ENCODE measurements around the gene MSANTD1. TPM values are rescaled to one million over a fixed set of nuclear protein-coding genes. Genes with fewer than 3 reads are reported as not detected.

Gene MSANTD1
- polyA plus RNA-seq, 1 of the 3 experiments (the other 2 are of a cell fraction) = 0.15 TPM

DNA sequence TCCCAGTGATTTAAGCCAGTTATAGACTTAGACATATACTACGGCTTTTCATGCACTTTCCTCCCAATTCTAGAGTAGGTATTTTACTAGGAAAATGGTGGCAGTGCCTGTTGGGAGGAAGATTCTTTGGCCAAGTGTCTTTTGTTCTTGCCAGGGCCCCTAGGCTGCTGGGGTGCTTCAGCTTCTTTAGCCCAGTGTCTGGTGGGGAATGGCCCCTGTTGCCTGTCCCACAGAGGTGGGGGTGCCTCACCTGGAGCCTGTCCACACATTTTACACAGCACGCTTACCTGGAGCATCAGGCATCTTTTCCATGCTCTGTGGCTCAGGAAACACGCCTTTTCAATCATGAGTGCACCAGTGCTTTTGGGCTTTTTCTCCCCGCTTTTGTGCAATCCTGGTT, 33.2 kb upstream of the MSANTD1 start:
- Histone ChIP-seq H3K27me3 (ENCODE audit: insufficient read depth) (no peaks in the 10 kb centered on the region), H3K36me3 (replicated peaks in 1 of 2; ENCODE audit: control insufficient read depth in 1 of 2, insufficient read depth in 2 of 2, low read length in 1 of 2) (peaks cover 28 to 82% of the 10 kb centered on the region in 2 experiments), H3K4me2 (no peak overlapping the region), H4K20me1 (ENCODE audit: insufficient read depth) (no peaks in the 10 kb centered on the region), H2AFZ (ENCODE audit: low read depth) (no peak overlapping the region), H3F3A (replicated peaks; ENCODE audit: insufficient read depth) (no peaks in the 10 kb centered on the region), H3K27ac (ENCODE audit: low read depth in 2 of 2, low read length in 1 of 2) (no peak overlapping the region), H3K9me3 (no peaks in the 10 kb centered on the region), H3K9me2 (no peaks in the 10 kb centered on the region), H3K79me2 (ENCODE audit: insufficient read depth) (no peaks in the 10 kb centered on the region), H3K4me1 (ENCODE audit: control insufficient read depth in 1 of 2, insufficient read depth in 2 of 2, low read depth in 1 of 2, low read length in 1 of 2) (no peaks in the 10 kb centered on the region; a peak in 1 of 4 replicates), H3K9ac (no peak overlapping the region), H3K4me3 (ENCODE audit: low read depth in 2 of 2, low read length in 1 of 2) (no peak overlapping the region)
- DNase-seq = no peak
- ChIA-PET POLR2A (no interaction called here), CTCF (interaction anchor here (1.5 kb wide), 1 partner anchor 10 kb away, joined by 3 read pairs; no protein-coding TSS in a partner anchor)
- WGBS (ENCODE audit: low lambda C conversion rate) = 96% methylated on average over 4 of the region's 4 CpGs
- no peak for TF ChIP-seq FOXM1 (IDR thresholded peaks at IDR 0.05; ENCODE audit: low read depth)
- no peak for TF ChIP-seq MEF2A (IDR thresholded peaks at IDR 0.05; ENCODE audit: borderline replicate concordance, low read depth)
- no peak for TF ChIP-seq RFX5 (IDR thresholded peaks at IDR 0.05; ENCODE audit: low read length)
- TF ChIP-seq, protein P1, sequence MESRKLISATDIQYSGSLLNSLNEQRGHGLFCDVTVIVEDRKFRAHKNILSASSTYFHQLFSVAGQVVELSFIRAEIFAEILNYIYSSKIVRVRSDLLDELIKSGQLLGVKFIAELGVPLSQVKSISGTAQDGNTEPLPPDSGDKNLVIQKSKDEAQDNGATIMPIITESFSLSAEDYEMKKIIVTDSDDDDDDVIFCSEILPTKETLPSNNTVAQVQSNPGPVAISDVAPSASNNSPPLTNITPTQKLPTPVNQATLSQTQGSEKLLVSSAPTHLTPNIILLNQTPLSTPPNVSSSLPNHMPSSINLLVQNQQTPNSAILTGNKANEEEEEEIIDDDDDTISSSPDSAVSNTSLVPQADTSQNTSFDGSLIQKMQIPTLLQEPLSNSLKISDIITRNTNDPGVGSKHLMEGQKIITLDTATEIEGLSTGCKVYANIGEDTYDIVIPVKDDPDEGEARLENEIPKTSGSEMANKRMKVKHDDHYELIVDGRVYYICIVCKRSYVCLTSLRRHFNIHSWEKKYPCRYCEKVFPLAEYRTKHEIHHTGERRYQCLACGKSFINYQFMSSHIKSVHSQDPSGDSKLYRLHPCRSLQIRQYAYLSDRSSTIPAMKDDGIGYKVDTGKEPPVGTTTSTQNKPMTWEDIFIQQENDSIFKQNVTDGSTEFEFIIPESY (IDR thresholded peaks at IDR 0.05; ENCODE audit: borderline replicate concordance, low read depth) = no peak
- TF ChIP-seq FOSL2 (IDR thresholded peaks at IDR 0.05; ENCODE audit: borderline replicate concordance, low read depth) = no peak
- TF ChIP-seq GATA2 (CRISPR knock-in tag; IDR thresholded peaks at IDR 0.05) = no peak
- TF ChIP-seq RAD21 (IDR thresholded peaks at IDR 0.05; ENCODE audit: low read length) = no peak
- no peak for TF ChIP-seq GABPA (IDR thresholded peaks at IDR 0.05; ENCODE audit: low read depth)
- TF ChIP-seq, protein P2, sequence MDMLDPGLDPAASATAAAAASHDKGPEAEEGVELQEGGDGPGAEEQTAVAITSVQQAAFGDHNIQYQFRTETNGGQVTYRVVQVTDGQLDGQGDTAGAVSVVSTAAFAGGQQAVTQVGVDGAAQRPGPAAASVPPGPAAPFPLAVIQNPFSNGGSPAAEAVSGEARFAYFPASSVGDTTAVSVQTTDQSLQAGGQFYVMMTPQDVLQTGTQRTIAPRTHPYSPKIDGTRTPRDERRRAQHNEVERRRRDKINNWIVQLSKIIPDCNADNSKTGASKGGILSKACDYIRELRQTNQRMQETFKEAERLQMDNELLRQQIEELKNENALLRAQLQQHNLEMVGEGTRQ (IDR thresholded peaks at IDR 0.05; ENCODE audit: borderline replicate concordance, low read depth, low read length) = no peak
- no peak for TF ChIP-seq POLR2AphosphoS5 (IDR thresholded peaks at IDR 0.05; ENCODE audit: low read depth, low read length)
- TF ChIP-seq, protein P3, sequence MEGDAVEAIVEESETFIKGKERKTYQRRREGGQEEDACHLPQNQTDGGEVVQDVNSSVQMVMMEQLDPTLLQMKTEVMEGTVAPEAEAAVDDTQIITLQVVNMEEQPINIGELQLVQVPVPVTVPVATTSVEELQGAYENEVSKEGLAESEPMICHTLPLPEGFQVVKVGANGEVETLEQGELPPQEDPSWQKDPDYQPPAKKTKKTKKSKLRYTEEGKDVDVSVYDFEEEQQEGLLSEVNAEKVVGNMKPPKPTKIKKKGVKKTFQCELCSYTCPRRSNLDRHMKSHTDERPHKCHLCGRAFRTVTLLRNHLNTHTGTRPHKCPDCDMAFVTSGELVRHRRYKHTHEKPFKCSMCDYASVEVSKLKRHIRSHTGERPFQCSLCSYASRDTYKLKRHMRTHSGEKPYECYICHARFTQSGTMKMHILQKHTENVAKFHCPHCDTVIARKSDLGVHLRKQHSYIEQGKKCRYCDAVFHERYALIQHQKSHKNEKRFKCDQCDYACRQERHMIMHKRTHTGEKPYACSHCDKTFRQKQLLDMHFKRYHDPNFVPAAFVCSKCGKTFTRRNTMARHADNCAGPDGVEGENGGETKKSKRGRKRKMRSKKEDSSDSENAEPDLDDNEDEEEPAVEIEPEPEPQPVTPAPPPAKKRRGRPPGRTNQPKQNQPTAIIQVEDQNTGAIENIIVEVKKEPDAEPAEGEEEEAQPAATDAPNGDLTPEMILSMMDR (IDR thresholded peaks at IDR 0.05) = no peak

DNA sequence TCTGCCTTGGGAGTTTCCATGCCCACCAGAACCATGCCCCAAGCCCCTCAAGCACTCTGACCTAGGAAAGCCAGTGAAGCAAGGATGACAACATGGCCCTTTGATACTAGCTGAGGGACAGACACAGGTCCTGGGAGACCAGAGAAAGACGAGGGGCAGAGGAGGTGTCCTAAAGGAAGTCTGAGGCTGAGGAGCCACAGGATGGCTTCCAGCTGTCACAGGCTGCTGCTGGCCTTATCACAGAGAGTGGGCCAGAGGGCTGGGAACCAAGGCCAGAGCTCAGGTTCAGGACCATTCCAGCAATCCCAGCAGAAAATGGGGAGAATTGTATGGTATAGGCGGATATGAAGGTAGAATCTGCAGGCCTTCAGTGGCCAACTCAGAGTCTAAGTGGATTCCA, 31.7 kb upstream of the MSANTD1 start:
- no peaks in the 10 kb centered on the region for H3F3A ChIP-seq (replicated peaks; ENCODE audit: insufficient read depth)
- H4K20me1 ChIP-seq (ENCODE audit: insufficient read depth) = no peaks in the 10 kb centered on the region
- peaks cover 16 to 86% of the 10 kb centered on the region in 2 experiments for H3K36me3 ChIP-seq (replicated peaks in 1 of 2; ENCODE audit: control insufficient read depth in 1 of 2, insufficient read depth in 2 of 2, low read length in 1 of 2)

More for the DNA sequence above, 31.7 kb upstream of the MSANTD1 start:
- no peaks in the 10 kb centered on the region for H3K9me2 ChIP-seq
- DNase-seq = no peak
- POLR2A ChIA-PET = no interaction called here
- no peaks in the 10 kb centered on the region for H3K9me3 ChIP-seq
- H3K4me2 ChIP-seq = no peak overlapping the region
- WGBS (ENCODE audit: low lambda C conversion rate) = 94% methylated on average over 2 of the region's 2 CpGs
- H3K27me3 ChIP-seq (ENCODE audit: insufficient read depth) = no peaks in the 10 kb centered on the region
- H3K9ac ChIP-seq = no peak overlapping the region
- TF ChIP-seq SMC3 (IDR thresholded peaks at IDR 0.05; ENCODE audit: low read depth, low read length) = no peak
- TF ChIP-seq, protein P2 (IDR thresholded peaks at IDR 0.05; ENCODE audit: borderline replicate concordance, low read depth, low read length) = no peak
- TF ChIP-seq RAD21 (IDR thresholded peaks at IDR 0.05; ENCODE audit: low read length) = no peak
- TF ChIP-seq EP300 (IDR thresholded peaks at IDR 0.05; ENCODE audit: borderline replicate concordance in 1 of 2, low read depth in 1 of 2, low read length in 1 of 2) = no peak
- no peak for TF ChIP-seq GABPA (IDR thresholded peaks at IDR 0.05; ENCODE audit: low read depth)
- no peak for TF ChIP-seq TAF1 (IDR thresholded peaks at IDR 0.05; ENCODE audit: borderline replicate concordance, low read depth, low read length)
- no peak for TF ChIP-seq YY1 (IDR thresholded peaks at IDR 0.05; ENCODE audit: low read depth)
- TF ChIP-seq, protein P4, sequence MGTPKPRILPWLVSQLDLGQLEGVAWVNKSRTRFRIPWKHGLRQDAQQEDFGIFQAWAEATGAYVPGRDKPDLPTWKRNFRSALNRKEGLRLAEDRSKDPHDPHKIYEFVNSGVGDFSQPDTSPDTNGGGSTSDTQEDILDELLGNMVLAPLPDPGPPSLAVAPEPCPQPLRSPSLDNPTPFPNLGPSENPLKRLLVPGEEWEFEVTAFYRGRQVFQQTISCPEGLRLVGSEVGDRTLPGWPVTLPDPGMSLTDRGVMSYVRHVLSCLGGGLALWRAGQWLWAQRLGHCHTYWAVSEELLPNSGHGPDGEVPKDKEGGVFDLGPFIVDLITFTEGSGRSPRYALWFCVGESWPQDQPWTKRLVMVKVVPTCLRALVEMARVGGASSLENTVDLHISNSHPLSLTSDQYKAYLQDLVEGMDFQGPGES (IDR thresholded peaks at IDR 0.05; ENCODE audit: low read depth, low read length) = no peak
- TF ChIP-seq GATA2 (CRISPR knock-in tag; IDR thresholded peaks at IDR 0.05) = no peak
- no peak for TF ChIP-seq NRF1 (IDR thresholded peaks at IDR 0.05; ENCODE audit: low read depth, low read length)
- CTCF ChIA-PET = no interaction called here
- no peak overlapping the region for H2AFZ ChIP-seq (ENCODE audit: low read depth)
- no peak overlapping the region for H3K4me3 ChIP-seq (ENCODE audit: low read depth in 2 of 2, low read length in 1 of 2)
- H3K4me1 ChIP-seq (ENCODE audit: control insufficient read depth in 1 of 2, insufficient read depth in 2 of 2, low read depth in 1 of 2, low read length in 1 of 2) = no peaks in the 10 kb centered on the region; a peak in 1 of 4 replicates
- no peak overlapping the region for H3K27ac ChIP-seq (ENCODE audit: low read depth in 2 of 2, low read length in 1 of 2)
- H3K79me2 ChIP-seq (ENCODE audit: insufficient read depth) = no peaks in the 10 kb centered on the region
